Measurements from ENCODE around the gene NCKAP5L.

- TF ChIP-seq RAD21 (IDR thresholded peaks at IDR 0.05 in 1 of 2, conservative IDR thresholded peaks at IDR 0.05 in 1 of 2; ENCODE audit: low read depth in 2 of 2, low read length in 2 of 2) (no peak), CTCF (IDR thresholded peaks at IDR 0.05; ENCODE audit: control extremely low read depth in 1 of 3, insufficient read depth in 1 of 3, low read depth in 1 of 3, low read length in 3 of 3) (no peak), MAX (IDR thresholded peaks at IDR 0.05) (no peak), USF2 (IDR thresholded peaks at IDR 0.05; ENCODE audit: low read length) (no peak), TAF1 (IDR thresholded peaks at IDR 0.05; ENCODE audit: low read depth, low read length) (no peak)
Observed at GRCh38 chr12:49764126-49764525, 64.1 kb downstream of the NCKAP5L start.

Data from H1 (cell line).